ENCODE measurements around the gene TMEM45B.
A peak's percentile ranks its signal among the peaks of the same experiment; 100 is the strongest.
"Not testable (repeated sequence)": the region's sequence is repeated elsewhere in the genome, so short reads cannot be mapped to it uniquely, and the experiment has no call there.

TMEM45B gene

GRCh38 chr11:129815596-129816461 is at the start of gene TMEM45B:
TSS of gene TMEM45B (plus strand) at chr11:129815848. CDS start at chr11:129852483, 36,635 bp downstream.
- DNase-seq (ENCODE audit: low read depth) = no peak

- peak; percentile 13 for DNase-seq (ENCODE audit: low read depth)
Observed at GRCh38 chr11:129766898-129767604, 48.6 kb upstream of the TMEM45B start.

GRCh38 chr11:129767827-129768226 is 47.8 kb upstream of the TMEM45B start:
- DNase-seq (ENCODE audit: low read depth) = no peak

GRCh38 chr11:129768356-129768755 is 47.3 kb upstream of the TMEM45B start:
- DNase-seq (ENCODE audit: low read depth) = no peak

GRCh38 chr11:129769059-129769458 is 46.6 kb upstream of the TMEM45B start:
- no peak for DNase-seq (ENCODE audit: low read depth)

- no peak for DNase-seq (ENCODE audit: low read depth)
Observed at GRCh38 chr11:129770993-129771392, 44.7 kb upstream of the TMEM45B start.

GRCh38 chr11:129771456-129771855 is 44.2 kb upstream of the TMEM45B start:
- DNase-seq (ENCODE audit: low read depth) = not testable (repeated sequence)

GRCh38 chr11:129778877-129779276 is 36.8 kb upstream of the TMEM45B start:
- DNase-seq (ENCODE audit: low read depth) = no peak

GRCh38 chr11:129779342-129779741 is 36.3 kb upstream of the TMEM45B start:
- no peak for DNase-seq (ENCODE audit: low read depth)

- no peak for DNase-seq (ENCODE audit: low read depth)
Observed at GRCh38 chr11:129785383-129786111, 30.1 kb upstream of the TMEM45B start.

- DNase-seq (ENCODE audit: low read depth) = not testable (repeated sequence)
Observed at GRCh38 chr11:129786112-129786416, 29.6 kb upstream of the TMEM45B start.

- DNase-seq (ENCODE audit: low read depth) = no peak
Observed at GRCh38 chr11:129787532-129788155, 28.0 kb upstream of the TMEM45B start.

- no peak for DNase-seq (ENCODE audit: low read depth)
Observed at GRCh38 chr11:129788278-129788677, 27.4 kb upstream of the TMEM45B start.

- DNase-seq (ENCODE audit: low read depth) = no peak
Observed at GRCh38 chr11:129790106-129790505, 25.5 kb upstream of the TMEM45B start.

- no peak for DNase-seq (ENCODE audit: low read depth)
Observed at GRCh38 chr11:129791515-129791914, 24.1 kb upstream of the TMEM45B start.

GRCh38 chr11:129792663-129793062 is 23.0 kb upstream of the TMEM45B start:
- DNase-seq (ENCODE audit: low read depth) = no peak

GRCh38 chr11:129795089-129795488 is 20.6 kb upstream of the TMEM45B start:
- DNase-seq (ENCODE audit: low read depth) = no peak

GRCh38 chr11:129798212-129798611 is 17.4 kb upstream of the TMEM45B start:
- no peak for DNase-seq (ENCODE audit: low read depth)

GRCh38 chr11:129800162-129800561 is 15.5 kb upstream of the TMEM45B start:
- DNase-seq (ENCODE audit: low read depth) = not testable (repeated sequence)

- no peak for DNase-seq (ENCODE audit: low read depth)
Observed at GRCh38 chr11:129800655-129801054, 15.0 kb upstream of the TMEM45B start.

GRCh38 chr11:129803533-129803932 is 12.1 kb upstream of the TMEM45B start:
- no peak for DNase-seq (ENCODE audit: low read depth)

GRCh38 chr11:129804012-129804411 is 11.6 kb upstream of the TMEM45B start:
- DNase-seq (ENCODE audit: low read depth) = no peak

Data from fibroblast of gingiva (primary cell).